GM21367 (cell line): ENCODE measurements around the gene SLC22A5.

Source experiments
- ATAC-seq: cut with Tn5 transposase; IDR thresholded peaks from one replicate; pipeline ENCODE4 v1.9.1; 2021; ENCODE audit not compliant: unreplicated experiment

SLC22A5 gene

DNA sequence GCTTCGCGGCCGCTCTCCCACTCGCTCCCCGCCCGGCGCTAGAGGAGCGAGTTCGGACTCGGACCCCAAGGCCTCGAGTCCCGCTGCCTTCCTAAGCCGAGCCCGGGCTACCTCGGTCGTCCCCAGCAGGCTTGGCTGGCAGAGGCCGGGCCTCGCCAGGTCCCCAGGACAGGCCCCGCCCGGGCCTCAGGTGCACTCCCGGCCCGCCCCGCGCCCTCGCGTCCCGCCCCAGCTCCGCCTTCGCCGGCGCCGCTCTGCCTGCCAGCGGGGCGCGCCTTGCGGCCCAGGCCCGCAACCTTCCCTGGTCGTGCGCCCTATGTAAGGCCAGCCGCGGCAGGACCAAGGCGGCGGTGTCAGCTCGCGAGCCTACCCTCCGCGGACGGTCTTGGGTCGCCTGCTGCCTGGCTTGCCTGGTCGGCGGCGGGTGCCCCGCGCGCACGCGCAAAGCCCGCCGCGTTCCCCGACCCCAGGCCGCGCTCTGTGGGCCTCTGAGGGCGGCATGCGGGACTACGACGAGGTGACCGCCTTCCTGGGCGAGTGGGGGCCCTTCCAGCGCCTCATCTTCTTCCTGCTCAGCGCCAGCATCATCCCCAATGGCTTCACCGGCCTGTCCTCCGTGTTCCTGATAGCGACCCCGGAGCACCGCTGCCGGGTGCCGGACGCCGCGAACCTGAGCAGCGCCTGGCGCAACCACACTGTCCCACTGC lies at the start of gene SLC22A5:
SLC22A5 (plus strand) TSS at position 237 of the 707 bp plus-strand sequence; CDS start at position 500, 263 bp downstream.
- peak; percentile 73 for ATAC-seq

GRCh38 chr5:132319975-132320374 lies 49.5 kb upstream of the SLC22A5 start:
- ATAC-seq = no peak

GRCh38 chr5:132321109-132321721 lies 48.3 kb upstream of the SLC22A5 start:
- ATAC-seq = no peak

- ATAC-seq = no peak
Observed at GRCh38 chr5:132322266-132322665, 47.2 kb upstream of the SLC22A5 start.

GRCh38 chr5:132323202-132323601 lies 46.3 kb upstream of the SLC22A5 start:
- no peak for ATAC-seq

DNA sequence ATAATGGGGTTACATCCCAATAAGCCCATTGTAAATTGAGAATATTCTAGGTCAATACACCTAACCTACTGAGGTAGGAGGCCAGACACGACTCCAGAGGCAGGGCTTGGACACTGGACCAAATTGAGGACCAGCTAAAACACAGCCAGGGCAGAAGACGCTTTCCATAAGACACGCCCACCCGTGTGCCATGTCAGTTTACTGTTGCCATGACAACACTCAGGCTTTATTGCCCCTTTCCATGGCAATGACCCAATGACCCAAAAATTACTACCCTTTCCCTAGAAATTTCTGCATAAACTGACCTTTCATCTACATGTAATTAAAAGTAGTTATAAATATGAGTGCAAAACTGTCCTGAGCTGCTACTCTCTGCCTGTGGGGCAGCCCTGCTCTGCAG lies 43.8 kb upstream of the SLC22A5 start:
- ATAC-seq = no peak

- no peak for ATAC-seq
Observed at GRCh38 chr5:132327252-132327955, 42.1 kb upstream of the SLC22A5 start.

DNA sequence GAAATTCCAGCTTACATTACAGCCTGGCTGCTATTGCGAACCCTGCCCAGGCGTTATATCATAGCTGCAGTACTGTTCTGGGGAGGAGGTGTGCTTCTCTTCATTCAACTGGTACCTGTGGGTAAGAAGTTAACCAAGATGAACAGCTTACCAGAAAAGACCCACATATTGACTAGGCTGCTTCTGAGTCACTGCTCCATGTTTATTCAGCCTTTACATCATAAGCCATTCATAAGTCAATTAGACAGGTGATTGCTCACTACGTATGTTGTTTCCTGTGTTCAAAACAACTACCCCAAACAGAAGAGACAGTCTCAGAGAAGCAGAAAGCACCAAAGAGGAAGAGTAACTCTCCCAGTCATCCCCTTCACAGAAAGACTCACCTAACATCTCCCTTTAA lies 34.7 kb upstream of the SLC22A5 start:
- ATAC-seq = no peak

DNA sequence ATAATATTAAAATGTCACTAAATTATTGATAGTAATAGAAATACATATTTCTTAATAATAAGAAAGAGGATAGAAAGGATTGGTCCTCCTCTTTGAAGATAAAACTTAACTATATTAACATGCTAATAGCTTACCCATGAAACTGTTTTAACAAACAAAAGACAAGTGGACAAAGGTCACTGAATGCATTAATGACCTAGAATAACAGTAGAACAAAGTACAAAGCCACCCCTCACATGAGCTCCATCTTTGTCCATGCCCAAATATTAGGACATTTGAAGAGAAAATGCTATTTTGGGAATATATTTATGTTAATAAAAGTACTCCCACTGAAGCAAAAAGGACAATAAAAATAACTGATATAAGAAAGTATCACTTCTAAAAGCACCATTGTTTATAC lies 34.1 kb upstream of the SLC22A5 start:
- no peak for ATAC-seq

GRCh38 chr5:132339502-132339901 lies 30.0 kb upstream of the SLC22A5 start:
- no peak for ATAC-seq

GRCh38 chr5:132342291-132343180 lies 27.0 kb upstream of the SLC22A5 start:
- ATAC-seq = no peak

DNA sequence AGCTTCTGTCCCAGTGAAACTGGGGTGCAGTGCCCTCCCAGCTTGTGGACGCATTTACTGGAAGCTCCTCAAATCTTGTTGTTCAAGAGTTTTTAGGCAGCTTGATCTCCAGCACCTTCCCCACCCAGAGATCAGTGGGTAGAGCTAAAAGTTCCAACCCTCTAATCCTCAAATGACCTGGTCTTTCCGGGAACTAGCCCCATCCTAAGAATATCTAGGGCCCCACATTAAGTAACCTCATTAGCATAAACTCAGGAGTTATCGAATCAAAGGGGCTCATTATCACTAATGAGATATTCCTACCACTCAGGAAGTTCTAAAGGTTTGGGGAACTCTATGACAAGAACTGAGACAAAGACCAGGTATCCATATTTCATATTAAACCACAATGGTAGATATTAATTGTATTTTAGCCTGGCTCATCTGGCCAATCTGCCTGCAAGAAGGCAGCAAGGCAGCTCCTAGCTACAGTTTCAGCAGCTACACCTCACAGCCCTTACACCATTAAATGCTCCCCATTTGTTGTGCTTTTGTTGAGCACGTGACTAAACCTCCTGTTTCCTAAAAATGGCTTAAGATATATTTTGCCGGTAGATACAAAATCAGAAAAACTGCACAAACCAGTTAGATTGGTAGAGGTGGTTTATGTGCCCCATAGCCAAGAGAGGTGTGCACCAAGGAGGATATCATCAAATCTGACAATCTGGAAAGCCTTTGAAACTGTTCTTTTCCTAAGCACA lies 24.6 kb upstream of the SLC22A5 start:
- no peak for ATAC-seq

DNA sequence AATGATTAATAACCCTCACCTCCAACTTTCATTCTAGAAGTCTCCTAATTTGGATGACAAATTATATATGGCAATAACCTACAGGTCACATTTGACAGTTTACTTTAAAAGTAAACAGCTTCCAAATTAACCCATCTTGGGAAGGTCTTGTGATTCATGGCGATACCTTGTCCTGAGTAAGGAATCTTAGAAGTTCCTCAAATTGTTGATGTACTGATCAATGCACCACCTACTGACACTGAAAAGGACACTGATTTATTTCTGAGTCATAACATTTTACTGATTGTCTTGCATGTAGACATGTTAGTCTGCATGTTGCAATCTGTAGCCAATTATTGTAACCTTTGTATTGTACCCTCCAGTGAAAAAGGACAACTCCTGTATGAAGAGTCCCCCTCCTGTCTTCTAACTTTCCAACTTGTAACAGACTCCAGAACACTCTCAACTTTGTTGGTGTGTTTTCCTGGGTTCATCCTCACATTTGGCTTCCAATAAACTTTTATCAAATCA lies 16.0 kb upstream of the SLC22A5 start:
- ATAC-seq = no peak

GRCh38 chr5:132354381-132355139 lies 14.9 kb upstream of the SLC22A5 start:
- no peak for ATAC-seq

DNA sequence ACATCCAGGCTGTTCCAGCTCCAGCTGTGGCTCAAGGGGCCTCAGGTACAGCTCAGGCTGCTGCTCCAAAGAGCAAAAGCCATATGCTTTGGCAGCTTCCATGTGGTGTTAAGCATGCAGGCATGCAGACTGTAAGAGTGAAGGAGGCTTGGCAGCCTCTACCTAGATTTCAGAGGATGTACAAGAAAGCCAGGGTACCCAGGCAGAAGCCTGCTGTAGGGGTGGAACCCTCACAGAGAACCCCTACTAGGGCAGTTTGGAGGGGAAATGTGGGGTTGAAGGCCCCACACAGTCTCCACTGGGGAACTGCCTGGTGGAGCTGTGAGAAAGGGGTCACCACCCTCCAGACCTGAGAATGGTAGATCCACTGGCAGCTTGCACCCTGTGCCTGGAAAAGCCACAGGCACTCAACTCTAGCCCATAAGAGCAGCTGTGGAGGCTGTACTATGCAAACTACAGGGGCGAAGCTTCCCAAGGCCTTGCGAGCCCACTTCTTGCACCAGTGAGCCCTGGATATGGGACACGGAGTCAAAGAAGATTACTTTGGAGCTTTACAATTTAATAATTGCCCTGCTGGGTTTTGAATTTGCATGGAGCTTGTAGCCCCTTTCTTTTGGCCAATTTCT lies 14.3 kb upstream of the SLC22A5 start:
- no peak for ATAC-seq

GRCh38 chr5:132358775-132359174 lies 10.7 kb upstream of the SLC22A5 start:
- ATAC-seq = no peak

DNA sequence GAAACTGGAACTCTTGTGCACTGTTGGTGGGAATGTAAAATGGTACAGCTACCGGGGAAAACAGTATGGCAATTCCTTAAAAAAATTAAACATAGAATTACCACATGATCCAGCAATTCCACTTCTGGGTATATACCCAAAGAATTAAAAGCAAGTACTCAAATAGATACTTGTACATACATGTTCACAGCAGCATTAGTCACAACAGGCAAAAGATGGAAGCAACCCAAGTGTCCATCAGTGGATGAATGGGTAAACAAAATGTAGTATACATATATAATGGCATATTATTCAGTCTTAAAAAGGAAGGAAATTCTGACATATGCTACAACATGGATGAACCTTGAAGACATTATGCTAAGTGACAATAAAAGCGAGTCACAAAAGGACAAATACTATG lies 7.4 kb upstream of the SLC22A5 start:
- ATAC-seq = no peak

DNA sequence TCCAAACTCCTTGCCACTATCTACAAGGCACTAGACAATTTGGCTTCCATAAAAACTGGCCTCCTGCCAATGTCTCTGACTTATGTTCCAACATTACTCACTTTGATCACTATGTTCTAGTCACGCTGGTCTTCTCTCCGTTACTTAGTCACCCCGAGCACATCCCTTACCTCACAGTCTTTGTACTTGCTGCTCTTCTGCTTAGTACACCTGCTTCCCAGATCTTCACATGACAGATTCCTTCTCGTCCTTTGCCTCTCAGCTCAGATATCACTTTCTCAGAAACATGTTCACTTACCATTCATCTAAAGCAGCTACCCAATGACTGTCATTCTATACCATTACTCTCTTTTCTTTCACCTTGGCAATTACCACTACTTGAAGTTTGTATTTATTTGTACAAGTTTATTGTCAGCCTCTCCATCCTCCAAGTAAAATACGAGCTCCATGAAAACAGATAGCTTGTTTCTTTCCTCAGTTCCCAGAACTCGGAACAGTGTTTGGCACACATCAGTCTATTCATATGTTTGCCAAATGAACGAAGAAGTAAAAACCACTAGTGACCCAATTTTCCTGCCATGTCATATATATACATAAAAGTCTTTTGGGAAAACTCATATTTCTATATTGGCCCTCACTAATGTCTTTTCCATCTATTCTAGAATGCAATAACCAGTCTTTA lies 5.9 kb upstream of the SLC22A5 start:
- no peak for ATAC-seq

DNA sequence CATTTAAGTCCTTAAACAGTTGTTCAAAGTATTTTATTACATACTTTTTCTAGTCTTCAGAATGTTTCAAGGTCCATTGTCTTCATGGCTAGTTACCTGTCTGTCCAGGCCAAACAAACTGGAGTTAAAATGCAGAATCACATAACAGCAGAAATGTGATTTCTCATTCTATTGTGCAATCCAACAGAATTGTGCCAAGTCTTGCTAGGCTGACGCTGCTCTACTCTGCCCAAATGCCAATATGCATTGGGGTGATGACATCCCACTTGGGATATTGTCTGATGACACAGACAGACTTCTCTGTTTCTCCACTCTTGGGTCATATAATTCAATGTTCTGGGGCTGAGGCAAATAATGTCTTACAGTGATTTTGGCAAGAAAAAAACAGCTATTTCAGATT lies 5.2 kb upstream of the SLC22A5 start:
- ATAC-seq = no peak
